Pancreas (tissue), 10 donors: ENCODE data around the gene EPHA4. TPM values are rescaled to one million over a fixed set of nuclear protein-coding genes. Genes with fewer than 3 reads are reported as not detected.
A peak's percentile ranks its signal among the peaks of the same experiment; 100 is the strongest.

ENCODE experiments used
- ATAC-seq, 4 donors: fragments of 200-7000 bp; cut with Tn5 transposase; one replicate each; pipeline versions ENCODE4 v1.8.0 to v1.9.1; 2020; ENCODE audit warnings: mild to moderate bottlenecking in 4 of 4, moderate library complexity in 4 of 4
- DNase-seq, 6 donors: peaks; one replicate each; pipeline ENCODE4 v3.0.0-alpha.2; 2020
- FAIRE-seq: peaks from 2 replicates; lab custom pipeline; 2012; peaks lifted over from hg19 to GRCh38; lab: Jason Lieb, UNC
- H3K27ac ChIP-seq, 4 donors: fragments of 200-600 bp; sonication (generic); 1 replicate in 3 of 4; 2 replicates in 1 of 4; pipeline versions ENCODE4 v1.5.0 to v1.8.0; 2020
- H3K27me3 ChIP-seq, 4 donors: fragments of 200-600 bp; one replicate each; pipeline ENCODE4 v1.8.0; 2021
- H3K36me3 ChIP-seq, 3 donors: fragments of 200-600 bp; sonication (generic) in 1 of 3; one replicate each; pipeline versions ENCODE4 v1.5.0 to v1.8.0; 2020 to 2021
- H3K4me1 ChIP-seq, 3 donors: fragments of 200-600 bp; one replicate each; pipeline ENCODE4 v1.8.0; 2021
- H3K4me3 ChIP-seq, 4 donors: fragments of 200-600 bp; sonication (generic) in 2 of 4; one replicate each; pipeline versions ENCODE4 v1.5.0 to v1.8.0; 2020 to 2021
- H3K9me3 ChIP-seq, 4 donors: fragments of 200-600 bp; one replicate each; pipeline ENCODE4 v1.8.0; 2021
- WGBS, 2 donors: extraction: QIAGEN DNeasy Blood & Tissue Kit; methylation state at CpG; one replicate each; pipeline ENCODE4 v1.1.7; 2013; 5-methylcytosine and 5-hydroxymethylcytosine counted together
- intact Hi-C, 3 donors: fragments of 100-400 bp; cut with DNase I; formaldehyde crosslinking; loops; one replicate each; pipeline versions ENCODE4 v1.11.1 to v1.14.2; 2022
- polyA plus RNA-seq, 2 donors: library from polyadenylated mRNA; stranded (reverse); fragments of 200-250 nt; gene quantifications; one replicate each; pipeline ENCODE4 v1.2.3, GENCODE V29; 2013
- total RNA-seq, 6 donors: library from RNA; stranded (reverse); fragmentation: NEBNext Ultra II Directional in 4 of 6; extraction: Animal tissue kit (Norgen Biotek cat#: 25700) in 4 of 6; gene quantifications; one replicate each; pipeline versions ENCODE4 v1.2.1 to v1.2.4, GENCODE V29; 2021 to 2023
- TF ChIP-seq, protein P1 (sequence below), 4 donors: fragments of 200-600 bp; sonication (generic) in 3 of 4; IDR thresholded peaks; one replicate each; pipeline versions ENCODE4 v1.5.0 to v1.8.0; 2021; ENCODE audit warnings: antibody characterized with exemption in 4 of 4
- donor health status: healthy with polysubstance abuse.
- donor health status: DM: no; HTN: no; CAD: no; lungs with moderate emphysema.
- donor health status: DM: no; HTN: no; CAD: no.
- donor health status: control.
- donor health status: control.
- donor health status: Bipolar disorder and iron deficiency.
- donor health status: DM: yes; HTN: yes; CAD: no.
- donor health status: DM: no; HTN: no; CAD: no.
- donor health status: DM: no; HTN: no; CAD: no.
- donor health status: DM: yes; HTN: yes; CAD: no.

Gene EPHA4
- total and polyA plus RNA-seq, 8 donors = 1.1 to 2.3 (median 1.4) TPM

DNA sequence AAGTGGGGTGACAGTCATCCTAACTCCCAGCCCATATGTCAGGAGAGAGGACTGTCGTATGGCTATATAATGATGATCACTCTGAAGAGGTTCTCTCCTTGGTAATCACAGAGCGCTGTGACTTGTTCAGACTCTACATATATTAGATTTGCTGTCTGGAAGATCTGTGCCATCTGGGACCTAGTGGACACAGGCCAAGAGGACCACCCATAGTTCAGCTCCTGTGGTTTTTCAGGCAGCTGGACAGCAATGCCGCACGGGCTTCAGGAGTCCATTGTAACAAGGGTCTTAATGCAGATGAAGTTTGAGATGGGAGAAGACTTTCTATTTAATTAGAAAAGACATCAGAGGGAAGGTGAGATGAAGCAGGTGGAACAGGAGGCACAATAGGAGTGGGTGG is 40.1 kb upstream of the EPHA4 start:
- H3K4me3 ChIP-seq = no peak overlapping the region

DNA sequence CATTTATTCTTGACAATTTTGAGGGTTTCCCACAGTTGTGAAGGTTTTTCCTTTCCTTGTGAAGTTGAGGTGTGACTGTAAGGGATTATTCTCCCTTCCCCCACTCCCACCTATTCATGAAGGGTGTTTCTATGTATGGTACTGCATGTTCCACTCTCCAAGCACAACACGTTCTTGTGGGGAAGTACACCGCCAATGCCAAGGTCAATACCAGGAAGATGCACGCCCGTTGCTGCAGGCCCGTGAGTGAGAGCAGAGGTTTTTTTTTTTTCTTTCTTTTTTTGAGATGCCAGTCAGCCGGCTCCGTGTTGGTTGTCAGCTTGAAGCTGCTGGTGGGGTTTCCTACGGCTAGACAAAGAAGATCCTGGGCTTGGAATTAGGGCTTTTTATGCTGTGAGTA is 38.6 kb upstream of the EPHA4 start:
- H3K4me3 ChIP-seq = no peak overlapping the region
- ATAC-seq = peak in 2 of 4 donors; percentile 23 to 55
- WGBS, 2 donors = 45 to 55% methylated on average over 8 of the region's 8 CpGs
- H3K36me3 ChIP-seq = no peaks in the 10 kb centered on the region
- TF ChIP-seq, protein P1, sequence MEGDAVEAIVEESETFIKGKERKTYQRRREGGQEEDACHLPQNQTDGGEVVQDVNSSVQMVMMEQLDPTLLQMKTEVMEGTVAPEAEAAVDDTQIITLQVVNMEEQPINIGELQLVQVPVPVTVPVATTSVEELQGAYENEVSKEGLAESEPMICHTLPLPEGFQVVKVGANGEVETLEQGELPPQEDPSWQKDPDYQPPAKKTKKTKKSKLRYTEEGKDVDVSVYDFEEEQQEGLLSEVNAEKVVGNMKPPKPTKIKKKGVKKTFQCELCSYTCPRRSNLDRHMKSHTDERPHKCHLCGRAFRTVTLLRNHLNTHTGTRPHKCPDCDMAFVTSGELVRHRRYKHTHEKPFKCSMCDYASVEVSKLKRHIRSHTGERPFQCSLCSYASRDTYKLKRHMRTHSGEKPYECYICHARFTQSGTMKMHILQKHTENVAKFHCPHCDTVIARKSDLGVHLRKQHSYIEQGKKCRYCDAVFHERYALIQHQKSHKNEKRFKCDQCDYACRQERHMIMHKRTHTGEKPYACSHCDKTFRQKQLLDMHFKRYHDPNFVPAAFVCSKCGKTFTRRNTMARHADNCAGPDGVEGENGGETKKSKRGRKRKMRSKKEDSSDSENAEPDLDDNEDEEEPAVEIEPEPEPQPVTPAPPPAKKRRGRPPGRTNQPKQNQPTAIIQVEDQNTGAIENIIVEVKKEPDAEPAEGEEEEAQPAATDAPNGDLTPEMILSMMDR (IDR thresholded peaks at IDR 0.05) = no peak
- no peaks in the 10 kb centered on the region for H3K4me1 ChIP-seq
- no peak for DNase-seq
- intact Hi-C loops = no loop called here
- no peak overlapping the region for H3K27ac ChIP-seq
- no peak for FAIRE-seq
- no peaks in the 10 kb centered on the region for H3K9me3 ChIP-seq
- H3K27me3 ChIP-seq = no peaks in the 10 kb centered on the region

More for the DNA sequence above, 40.1 kb upstream of the EPHA4 start:
- H3K36me3 ChIP-seq = no peaks in the 10 kb centered on the region
- no peaks in the 10 kb centered on the region for H3K9me3 ChIP-seq
- DNase-seq (no peak), FAIRE-seq (no peak), ATAC-seq (no peak)
- TF ChIP-seq, protein P1 (IDR thresholded peaks at IDR 0.05) = no peak
- peaks cover 0 to under 1% (median 0%) of the 10 kb centered on the region in 3 donors for H3K4me1 ChIP-seq
- intact Hi-C loops = no loop called here
- H3K27ac ChIP-seq = no peak overlapping the region
- H3K27me3 ChIP-seq = no peaks in the 10 kb centered on the region
- 72 to 81% methylated on average over 4 of the region's 4 CpGs for WGBS, 2 donors

DNA sequence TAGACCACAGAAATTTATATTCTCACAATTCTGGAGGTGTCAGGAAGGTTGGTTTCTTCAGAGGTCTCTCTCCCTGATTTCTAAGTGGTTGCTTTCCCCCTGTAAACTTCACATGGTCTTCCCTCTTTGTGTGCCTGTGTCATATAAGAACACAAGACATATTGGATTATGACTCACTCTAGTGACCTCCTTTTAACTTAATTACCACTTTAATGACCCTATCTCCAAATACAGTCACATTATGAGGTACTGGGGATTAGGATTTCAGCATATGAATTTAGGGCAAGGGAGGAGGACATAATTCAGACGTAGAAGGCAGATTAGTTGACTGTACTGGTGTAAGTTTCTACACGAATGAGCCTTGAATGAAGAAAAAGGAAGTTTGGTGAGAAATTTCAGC is 38.2 kb upstream of the EPHA4 start:
- Histone ChIP-seq H3K4me1 (no peaks in the 10 kb centered on the region), H3K9me3 (no peaks in the 10 kb centered on the region), H3K36me3 (no peaks in the 10 kb centered on the region), H3K4me3 (no peak overlapping the region), H3K27ac (no peak overlapping the region), H3K27me3 (no peaks in the 10 kb centered on the region)
- intact Hi-C loops = no loop called here
- DNase-seq (no peak), ATAC-seq (no peak), FAIRE-seq (no peak)
- TF ChIP-seq, protein P1 (IDR thresholded peaks at IDR 0.05) = no peak
- WGBS, 2 donors = 74 to 81% methylated on average over 2 of the region's 2 CpGs

- no peaks in the 10 kb centered on the region for H3K9me3 ChIP-seq
- H3K4me3 ChIP-seq = no peak overlapping the region
- no peak for FAIRE-seq
- ATAC-seq = no peak
- TF ChIP-seq, protein P1 (IDR thresholded peaks at IDR 0.05) = no peak
- no peak overlapping the region for H3K27ac ChIP-seq
- H3K36me3 ChIP-seq = no peaks in the 10 kb centered on the region
- no peaks in the 10 kb centered on the region for H3K27me3 ChIP-seq
- no peak for DNase-seq
- H3K4me1 ChIP-seq = no peaks in the 10 kb centered on the region
- intact Hi-C loops = no loop called here
- 71 to 74% methylated on average over 3 of the region's 3 CpGs for WGBS, 2 donors
These were observed 36.3 kb upstream of the EPHA4 start for GRCh38 chr2:221608442-221608841.

DNA sequence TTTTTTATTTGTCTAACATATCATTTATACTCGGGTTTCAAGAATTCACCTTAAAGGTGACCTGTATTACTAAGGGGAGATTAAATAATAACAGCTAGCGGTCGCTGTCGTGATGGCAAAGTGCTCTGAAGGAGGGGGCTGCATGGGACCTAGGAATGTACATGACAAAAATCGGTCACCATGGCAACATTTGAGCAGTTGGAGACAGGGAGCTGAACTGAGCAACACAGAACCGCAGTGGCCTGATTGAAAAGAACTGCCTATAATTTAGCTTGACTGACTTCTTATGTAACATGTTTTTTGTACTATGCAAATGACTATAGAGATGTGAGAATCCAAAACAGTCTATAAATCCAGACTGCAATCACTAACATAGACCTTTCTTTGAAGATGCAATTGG is 34.3 kb upstream of the EPHA4 start:
- no peaks in the 10 kb centered on the region for H3K9me3 ChIP-seq
- intact Hi-C loops = no loop called here

More for the DNA sequence above, 34.3 kb upstream of the EPHA4 start:
- Histone ChIP-seq H3K36me3 (no peaks in the 10 kb centered on the region), H3K4me1 (no peaks in the 10 kb centered on the region), H3K4me3 (no peak overlapping the region), H3K27me3 (no peaks in the 10 kb centered on the region), H3K27ac (no peak overlapping the region)
- TF ChIP-seq, protein P1 (IDR thresholded peaks at IDR 0.05) = no peak
- no peak for ATAC-seq
- no peak for DNase-seq
- no peak for FAIRE-seq
- 72 to 76% methylated on average over 6 of the region's 6 CpGs for WGBS, 2 donors
